K562 (cell line): ENCODE data around the gene GTF2H4. TPM values are rescaled to one million over a fixed set of nuclear protein-coding genes. Genes with fewer than 3 reads are reported as not detected.

Source experiments
- BACH1 ChIP-seq: fragments of 200-800 bp; sonication (Bioruptor generic); IDR thresholded peaks from 2 replicates; pipeline ENCODE4 v1.6.1; 2016; ENCODE audit warnings: missing genetic modification characterization, missing compliant biosample characterization
- CREB3 ChIP-seq: fragments of 450-650 bp; conservative IDR thresholded peaks from 2 replicates; pipeline ENCODE4 v1.6.1; 2016; ENCODE audit warnings: missing genetic modification characterization, low read depth, mild to moderate bottlenecking, missing compliant biosample characterization, moderate library complexity
- E2F3 ChIP-seq: fragments of 250-450 bp; sonication (Bioruptor Pico); IDR thresholded peaks from 2 replicates; pipeline ENCODE4 v1.4.0; 2020; ENCODE audit warnings: mild to moderate bottlenecking
- FOSL1 ChIP-seq: fragments of 200-800 bp; sonication (Bioruptor generic); conservative IDR thresholded peaks from 2 replicates; pipeline ENCODE4 v1.6.1; 2016; ENCODE audit warnings: missing genetic modification characterization, missing compliant biosample characterization
- HIVEP1 ChIP-seq: fragments of 250-450 bp; sonication (Bioruptor Pico); IDR thresholded peaks from 2 replicates; pipeline ENCODE4 v1.4.0; 2020; ENCODE audit warnings: mild to moderate bottlenecking
- KDM4B ChIP-seq, 2 experiments: fragments of 450-650 bp in 1 of 2; sonication (generic) in 1 of 2; IDR thresholded peaks; 2 replicates each; pipeline ENCODE4 v1.6.1; 2016 to 2017; ENCODE audit warnings: borderline replicate concordance in 2 of 2, antibody characterized with exemption in 1 of 2, low read depth in 1 of 2, mild to moderate bottlenecking in 1 of 2
- L3MBTL2 ChIP-seq: fragments of 450-650 bp; IDR thresholded peaks from 2 replicates; pipeline ENCODE4 v1.6.1; 2016; ENCODE audit warnings: mild to moderate bottlenecking, moderate library complexity
- MTA3 ChIP-seq: fragments of 450-650 bp; formaldehyde crosslinking; IDR thresholded peaks from 2 replicates; pipeline ENCODE4 v1.6.1; 2017; ENCODE audit warnings: mild to moderate bottlenecking, borderline replicate concordance
- MYBL2 ChIP-seq, 2 experiments: fragments of 450-650 bp in 1 of 2; sonication (generic) in 1 of 2; formaldehyde crosslinking in 1 of 2; IDR thresholded peaks; 2 replicates each; pipeline versions ENCODE4 v1.6.1 to v1.8.1; 2017 to 2022; ENCODE audit warnings: borderline replicate concordance in 1 of 2, inconsistent platforms in 1 of 2, low read depth in 1 of 2, mild to moderate bottlenecking in 1 of 2, missing genetic modification reagents in 1 of 2, moderate library complexity in 1 of 2
- NFATC3 ChIP-seq: fragments of 450-650 bp; IDR thresholded peaks from 2 replicates; pipeline ENCODE4 v1.6.1; 2017; ENCODE audit warnings: mild to moderate bottlenecking
- NUFIP1 ChIP-seq: fragments of 450-650 bp; IDR thresholded peaks from 2 replicates; pipeline ENCODE4 v1.6.1; 2018; ENCODE audit not compliant: partially characterized antibody
- PHF8 ChIP-seq: fragments of 200-600 bp; sonication (generic); IDR thresholded peaks from 2 replicates; pipeline ENCODE4 v1.6.1; 2012; ENCODE audit warnings: mixed run types, mild to moderate bottlenecking, inconsistent platforms, low read length, moderate library complexity, borderline replicate concordance
- POLR2B ChIP-seq: fragments of 450-650 bp; IDR thresholded peaks from 2 replicates; pipeline ENCODE4 v1.6.1; 2018; ENCODE audit warnings: low read depth; ENCODE audit not compliant: partially characterized antibody
- TBL1XR1 ChIP-seq, 2 experiments: IDR thresholded peaks; 2 replicates each; pipeline ENCODE4 v1.6.1; 2012; ENCODE audit warnings: improper control_type of control experiment in 2 of 2, low read length in 2 of 2, mild to moderate bottlenecking in 1 of 2
- THAP7 ChIP-seq: fragments of 250-450 bp; sonication (Bioruptor Pico); IDR thresholded peaks from 2 replicates; pipeline ENCODE4 v1.5.0; 2021
- VEZF1 ChIP-seq: fragments of 200-800 bp; sonication (Bioruptor generic); IDR thresholded peaks from 2 replicates; pipeline ENCODE4 v1.6.1; 2017; ENCODE audit warnings: missing genetic modification characterization, missing compliant biosample characterization
- ZFP36 ChIP-seq: fragments of 150-350 bp; IDR thresholded peaks from 2 replicates; pipeline ENCODE4 v1.6.1; 2018; ENCODE audit warnings: low read length, low read depth; ENCODE audit not compliant: partially characterized antibody
- ZNF280A ChIP-seq: fragments of 450-650 bp; IDR thresholded peaks from 2 replicates; pipeline ENCODE4 v1.6.1; 2018; ENCODE audit warnings: mild to moderate bottlenecking, low read depth; ENCODE audit not compliant: partially characterized antibody
- polyA plus RNA-seq, 8 experiments: library from polyadenylated mRNA; depleted of rRNA in 4 of 8; stranded (reverse) in 5 of 8; unstranded in 3 of 8; fragments of >200 nt; fragmentation: Nextera tagmentation in 2 of 8; fragmentation: Illumina TruSeq in 1 of 8; extraction: Ambion mirVana in 2 of 8; extraction: Trizol in 1 of 8; gene quantifications; 2 replicates each; pipeline versions ENCODE4 v1.2.1 to v1.2.3, GENCODE V29; 2011 to 2014; ENCODE audit warnings: inconsistent platforms in 1 of 8, missing spikeins in 1 of 8
- total RNA-seq, 7 experiments: library from RNA; depleted of rRNA in 6 of 7; stranded (reverse); fragments of >200 nt in 6 of 7; fragmentation: Illumina TruSeq in 2 of 7; extraction: Trizol in 2 of 7; gene quantifications; 2 replicates each; pipeline versions ENCODE4 v1.2.1 to v1.2.3, GENCODE V29; 2011 to 2021; ENCODE audit warnings: low replicate concordance in 1 of 7
- TF ChIP-seq, protein P1 (sequence below): fragments of 250-450 bp; sonication (Bioruptor Pico); IDR thresholded peaks from 2 replicates; pipeline ENCODE4 v1.9.0; 2021; ENCODE audit warnings: mild to moderate bottlenecking, inconsistent platforms

The GTF2H4 gene
- total and polyA plus RNA-seq, 9 of the 15 experiments (the other 6 are each of a cell fraction or from before 2014, with no cell fraction given): 3.6 to 86.1 (median 39.6) TPM

DNA sequence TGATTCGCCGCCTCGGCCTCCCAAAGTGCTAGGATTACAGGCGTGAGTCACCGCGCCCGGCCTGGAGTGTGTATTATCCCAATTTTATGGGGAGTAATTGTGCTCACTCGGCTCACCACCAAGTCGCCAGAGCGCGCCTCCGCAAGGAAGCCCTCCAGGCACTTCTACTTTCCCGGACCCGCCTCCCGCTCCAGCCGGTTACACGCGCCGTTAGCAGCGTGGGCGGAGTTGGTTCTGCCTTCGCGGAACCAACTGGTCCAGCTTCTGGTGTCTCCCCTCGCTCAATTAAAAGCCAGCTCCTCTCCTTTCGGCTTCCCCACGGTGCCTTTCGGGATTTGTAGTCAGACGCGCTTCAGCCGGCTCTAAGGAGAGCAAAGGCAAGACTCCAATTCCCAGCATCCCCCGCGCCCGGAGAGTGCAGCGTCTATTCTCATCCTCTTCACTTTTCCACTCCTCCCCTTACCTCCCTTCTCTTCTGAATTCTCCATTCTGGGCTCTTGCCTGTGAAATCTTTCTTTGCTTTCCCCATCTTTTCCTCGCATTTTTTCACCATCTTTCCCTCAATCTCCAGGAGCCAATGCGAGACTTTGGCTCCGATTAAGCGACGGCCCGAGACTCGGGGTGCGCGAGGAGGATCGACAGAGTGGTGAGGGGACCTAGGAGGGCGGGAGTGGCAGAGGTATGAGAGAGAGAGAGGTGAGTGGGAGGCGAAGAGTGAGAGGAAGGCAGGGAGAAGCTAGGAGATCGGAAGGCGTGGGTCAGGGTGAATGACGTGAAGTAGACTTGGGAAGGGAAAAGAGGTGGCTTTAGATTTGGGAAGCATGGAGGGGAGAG is at the start of gene GTF2H4 (continued):
- TF ChIP-seq, protein P1, sequence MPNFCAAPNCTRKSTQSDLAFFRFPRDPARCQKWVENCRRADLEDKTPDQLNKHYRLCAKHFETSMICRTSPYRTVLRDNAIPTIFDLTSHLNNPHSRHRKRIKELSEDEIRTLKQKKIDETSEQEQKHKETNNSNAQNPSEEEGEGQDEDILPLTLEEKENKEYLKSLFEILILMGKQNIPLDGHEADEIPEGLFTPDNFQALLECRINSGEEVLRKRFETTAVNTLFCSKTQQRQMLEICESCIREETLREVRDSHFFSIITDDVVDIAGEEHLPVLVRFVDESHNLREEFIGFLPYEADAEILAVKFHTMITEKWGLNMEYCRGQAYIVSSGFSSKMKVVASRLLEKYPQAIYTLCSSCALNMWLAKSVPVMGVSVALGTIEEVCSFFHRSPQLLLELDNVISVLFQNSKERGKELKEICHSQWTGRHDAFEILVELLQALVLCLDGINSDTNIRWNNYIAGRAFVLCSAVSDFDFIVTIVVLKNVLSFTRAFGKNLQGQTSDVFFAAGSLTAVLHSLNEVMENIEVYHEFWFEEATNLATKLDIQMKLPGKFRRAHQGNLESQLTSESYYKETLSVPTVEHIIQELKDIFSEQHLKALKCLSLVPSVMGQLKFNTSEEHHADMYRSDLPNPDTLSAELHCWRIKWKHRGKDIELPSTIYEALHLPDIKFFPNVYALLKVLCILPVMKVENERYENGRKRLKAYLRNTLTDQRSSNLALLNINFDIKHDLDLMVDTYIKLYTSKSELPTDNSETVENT (CRISPR knock-in tag): peak; percentile 34; the same call in 1 of the 2 replicates
- TF ChIP-seq ZNF280A: no peak
- peak; percentile 60; the same call in 1 of the 2 replicates for TF ChIP-seq HIVEP1 (CRISPR knock-in tag)
- peak; percentile 42; the same call in 1 of the 2 replicates for TF ChIP-seq PHF8
- peak; percentile 65 for TF ChIP-seq NUFIP1
- TF ChIP-seq VEZF1 (CRISPR knock-in tag): peak; percentile 87
- TF ChIP-seq ZFP36: peak; percentile 99
- TF ChIP-seq E2F3 (CRISPR knock-in tag): no peak
- TF ChIP-seq KDM4B (IDR thresholded peaks at IDR 0.05; ENCODE audit: borderline replicate concordance in 2 of 2, low read depth in 1 of 2): peak in 1 of 2 experiments; percentile 89; a peak in 1 of 4 replicates
- 0 out of 2 replicates have a peak, but pooled peaks have one; percentile 14 for TF ChIP-seq THAP7 (CRISPR knock-in tag)
- peak; percentile 93 for TF ChIP-seq L3MBTL2
- peak; percentile 97 for TF ChIP-seq CREB3 (tag)
- TF ChIP-seq TBL1XR1 (IDR thresholded peaks at IDR 0.05; ENCODE audit: low read length in 2 of 2): peak; percentile 7 to 67; a peak in 1 of 4 replicates
- TF ChIP-seq MTA3: peak; percentile 94
- TF ChIP-seq POLR2B: peak; percentile 37
- peak; percentile 24; the same call in 1 of the 2 replicates for TF ChIP-seq MYBL2 (IDR thresholded peaks at IDR 0.05; ENCODE audit: low read depth)
- no peak for TF ChIP-seq MYBL2 (CRISPR knock-in tag; IDR thresholded peaks at IDR 0.05; ENCODE audit: borderline replicate concordance)
- peak; percentile 93 for TF ChIP-seq NFATC3
- peak; percentile 84 for TF ChIP-seq BACH1 (tag)
- TF ChIP-seq FOSL1 (tag): peak; percentile 89
